Right lobe of liver (tissue), 6 donors: ENCODE data around the gene RNF217. TPM values are rescaled to one million over a fixed set of nuclear protein-coding genes. Genes with fewer than 3 reads are reported as not detected.
A peak's percentile ranks its signal among the peaks of the same experiment; 100 is the strongest.

Experiments
- ATAC-seq, 4 donors: fragments of 200-7000 bp; cut with Tn5 transposase; one replicate each; pipeline ENCODE4 v1.9.1; 2020; ENCODE audit warnings: mild to moderate bottlenecking in 4 of 4, moderate library complexity in 4 of 4
- DNase-seq, 3 donors: peaks; one replicate each; pipeline ENCODE4 v3.0.0-alpha.2; 2020
- H3K27ac ChIP-seq, 3 donors: fragments of 200-600 bp; one replicate each; pipeline ENCODE4 v1.8.0; 2022
- H3K27me3 ChIP-seq, 2 donors: fragments of 200-600 bp; one replicate each; pipeline ENCODE4 v1.8.0; 2022
- H3K36me3 ChIP-seq, 4 donors: fragments of 200-600 bp; sonication (generic) in 1 of 4; one replicate each; pipeline versions ENCODE4 v1.5.1 to v1.8.0; 2017 to 2022; ENCODE audit warnings: control low read depth in 1 of 4
- H3K4me1 ChIP-seq, 4 donors: fragments of 200-600 bp; sonication (generic) in 1 of 4; one replicate each; pipeline versions ENCODE4 v1.5.1 to v1.8.0; 2017 to 2022; ENCODE audit warnings: control low read depth in 1 of 4
- H3K4me3 ChIP-seq, 3 donors: fragments of 200-600 bp; one replicate each; pipeline ENCODE4 v1.8.0; 2022
- H3K9me3 ChIP-seq, 4 donors: fragments of 200-600 bp; sonication (generic) in 1 of 4; one replicate each; pipeline versions ENCODE4 v1.5.1 to v1.8.0; 2017 to 2022; ENCODE audit warnings: control low read depth in 1 of 4
- POLR2A ChIP-seq: fragments of 450-650 bp; IDR thresholded peaks from one replicate; pipeline ENCODE4 v1.6.1; 2017; ENCODE audit warnings: antibody characterized with exemption, mild to moderate bottlenecking
- WGBS: methylation state at CpG from one replicate; pipeline ENCODE4 v1.1.6; 2018; ENCODE audit warnings: low coverage, low lambda C conversion rate; ENCODE audit not compliant: insufficient coverage; ENCODE audit errors: missing lambda C conversion rate; 5-methylcytosine and 5-hydroxymethylcytosine counted together
- intact Hi-C, 2 donors: fragments of 100-400 bp; cut with DNase I; formaldehyde crosslinking; loops; one replicate each; pipeline versions ENCODE4 v1.11.2 to v1.14.1; 2022
- total RNA-seq, 6 experiments: library from RNA; depleted of rRNA in 2 of 6; stranded (reverse); fragments of >200 nt in 2 of 6; fragmentation: NEBNext Ultra II Directional in 3 of 6; extraction: Animal tissue kit (Norgen Biotek cat#: 25700) in 3 of 6; gene quantifications; one replicate each; pipeline versions ENCODE4 v1.1.0 to v1.2.4, GENCODE V29; 2016 to 2023
- TF ChIP-seq, protein P1 (sequence below), 4 donors: fragments of 200-600 bp in 3 of 4; fragments of 450-650 bp in 1 of 4; IDR thresholded peaks; one replicate each; pipeline versions ENCODE4 v1.5.1 to v1.8.0; 2016 to 2022; ENCODE audit warnings: antibody characterized with exemption in 4 of 4, mild to moderate bottlenecking in 2 of 4
- donor health status: DM: no; HTN: yes; CAD: no.
- donor health status: DM: no; HTN: no; CAD: no.
- donor health status: DM: no; HTN: no; CAD: no.
- donor health status: DM: no; HTN: yes; CAD: no.
- donor health status: DM: no; HTN: yes; CAD: no.

RNF217 gene
- total RNA-seq, 6 experiments from 2014 or later: 9.8 to 20.7 (median 14.3) TPM

DNA sequence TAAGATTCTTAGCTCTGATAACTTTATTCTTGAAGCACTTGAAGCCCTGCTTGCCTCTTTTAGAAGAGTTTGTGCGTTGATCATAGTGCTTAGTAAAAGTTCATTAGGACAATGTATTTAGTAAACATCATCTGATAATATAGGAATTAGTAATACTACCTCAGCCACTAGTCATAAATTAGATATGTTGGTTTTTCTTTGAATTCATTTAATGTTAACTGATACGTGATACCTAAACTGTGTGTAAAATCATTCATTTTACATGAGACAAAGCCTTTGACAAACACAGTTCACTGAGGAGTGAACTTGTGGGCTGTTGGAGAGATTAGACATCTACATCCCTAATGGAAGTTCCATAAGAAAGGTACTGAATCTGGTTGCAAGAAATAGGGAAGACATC, 91.6 kb downstream of the RNF217 start:
- Histone ChIP-seq H3K4me3 (no peak overlapping the region), H3K9me3 (no peaks in the 10 kb centered on the region), H3K27me3 (no peaks in the 10 kb centered on the region), H3K27ac (no peak overlapping the region), H3K4me1 (peaks cover 0 to 15% (median 7%) of the 10 kb centered on the region in 4 donors), H3K36me3 (no peaks in the 10 kb centered on the region)
- TF ChIP-seq, protein P1, sequence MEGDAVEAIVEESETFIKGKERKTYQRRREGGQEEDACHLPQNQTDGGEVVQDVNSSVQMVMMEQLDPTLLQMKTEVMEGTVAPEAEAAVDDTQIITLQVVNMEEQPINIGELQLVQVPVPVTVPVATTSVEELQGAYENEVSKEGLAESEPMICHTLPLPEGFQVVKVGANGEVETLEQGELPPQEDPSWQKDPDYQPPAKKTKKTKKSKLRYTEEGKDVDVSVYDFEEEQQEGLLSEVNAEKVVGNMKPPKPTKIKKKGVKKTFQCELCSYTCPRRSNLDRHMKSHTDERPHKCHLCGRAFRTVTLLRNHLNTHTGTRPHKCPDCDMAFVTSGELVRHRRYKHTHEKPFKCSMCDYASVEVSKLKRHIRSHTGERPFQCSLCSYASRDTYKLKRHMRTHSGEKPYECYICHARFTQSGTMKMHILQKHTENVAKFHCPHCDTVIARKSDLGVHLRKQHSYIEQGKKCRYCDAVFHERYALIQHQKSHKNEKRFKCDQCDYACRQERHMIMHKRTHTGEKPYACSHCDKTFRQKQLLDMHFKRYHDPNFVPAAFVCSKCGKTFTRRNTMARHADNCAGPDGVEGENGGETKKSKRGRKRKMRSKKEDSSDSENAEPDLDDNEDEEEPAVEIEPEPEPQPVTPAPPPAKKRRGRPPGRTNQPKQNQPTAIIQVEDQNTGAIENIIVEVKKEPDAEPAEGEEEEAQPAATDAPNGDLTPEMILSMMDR (IDR thresholded peaks at IDR 0.05): no peak
- TF ChIP-seq POLR2A: no peak
- no peak for DNase-seq
- no peak for ATAC-seq
- intact Hi-C loops: no loop called here
- 100% methylated on average over 2 of the region's 2 CpGs for WGBS

DNA sequence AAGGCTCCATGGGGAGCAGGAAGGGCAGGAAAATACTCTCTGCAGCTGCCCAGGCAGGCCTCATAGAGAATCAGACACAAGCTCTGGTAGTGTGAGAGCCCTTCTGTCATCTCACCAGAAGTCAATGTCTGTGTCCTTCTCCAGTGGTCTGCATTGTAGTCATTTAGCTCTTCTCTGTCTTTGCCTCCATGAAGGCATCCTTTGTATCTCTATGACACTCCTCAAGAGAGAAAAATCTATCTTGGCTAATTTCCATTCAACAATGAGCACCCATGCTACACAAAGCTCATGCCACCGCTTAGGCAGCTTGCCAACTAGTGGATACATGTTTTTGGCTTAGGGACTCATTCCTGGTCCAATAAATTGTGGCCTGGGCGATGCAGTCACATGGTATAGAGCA, 92.1 kb downstream of the RNF217 start:
- no peaks in the 10 kb centered on the region for H3K27me3 ChIP-seq
- H3K4me1 ChIP-seq: peaks cover 0 to 20% (median 7%) of the 10 kb centered on the region in 4 donors
- H3K9me3 ChIP-seq: no peaks in the 10 kb centered on the region
- ATAC-seq (no peak), DNase-seq (no peak)
- TF ChIP-seq, protein P1 (IDR thresholded peaks at IDR 0.05): no peak
- no peak for TF ChIP-seq POLR2A
- H3K36me3 ChIP-seq: no peaks in the 10 kb centered on the region
- WGBS: 72% methylated on average over 2 of the region's 2 CpGs
- no peak overlapping the region for H3K4me3 ChIP-seq
- intact Hi-C loops: no loop called here
- no peak overlapping the region for H3K27ac ChIP-seq

DNA sequence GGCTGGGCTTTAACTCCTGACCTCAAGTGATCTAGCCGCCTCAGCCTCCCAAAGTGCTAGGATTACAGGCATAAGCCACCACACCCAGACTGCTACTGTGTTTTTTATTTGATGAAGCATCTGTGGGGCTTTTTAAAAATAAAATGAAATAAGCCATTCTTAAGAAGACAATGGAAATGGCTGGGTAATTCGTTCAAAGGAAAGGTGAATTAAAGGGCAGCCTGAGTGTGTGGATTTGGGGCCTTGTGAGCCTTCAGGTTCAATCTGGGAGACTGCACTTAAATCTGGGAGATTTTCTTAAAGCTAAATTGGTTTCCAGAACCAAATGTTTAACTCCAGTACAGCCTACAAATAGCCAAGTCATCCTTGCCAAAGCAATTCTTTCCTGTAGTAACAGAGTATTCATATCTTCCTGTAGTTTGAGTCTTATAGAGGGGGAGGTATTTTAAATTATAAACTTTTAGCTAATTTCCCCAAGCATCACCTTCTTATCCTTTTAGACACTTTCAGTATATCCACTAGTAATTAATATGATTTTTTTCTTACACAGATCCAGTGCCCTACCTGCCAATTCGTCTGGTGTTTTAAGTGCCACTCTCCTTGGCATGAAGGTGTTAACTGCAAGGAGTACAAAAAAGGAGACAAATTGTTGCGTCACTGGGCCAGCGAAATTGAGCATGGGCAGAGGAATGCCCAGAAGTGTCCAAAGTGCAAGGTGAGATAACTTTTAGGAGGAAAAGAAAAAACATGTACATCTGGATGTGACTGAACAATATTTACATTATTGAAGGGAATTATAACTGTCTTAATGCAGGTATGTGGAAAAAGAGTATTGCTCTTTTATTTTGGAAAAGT, 95.4 kb downstream of the RNF217 start:
- Histone ChIP-seq H3K27ac (peak overlapping the region in 2 of 3 donors; percentile 33 to 37), H3K9me3 (no peaks in the 10 kb centered on the region), H3K27me3 (no peaks in the 10 kb centered on the region), H3K4me1 (peaks cover 0 to 22% (median 7%) of the 10 kb centered on the region in 4 donors), H3K4me3 (no peak overlapping the region), H3K36me3 (no peaks in the 10 kb centered on the region)
- WGBS: 45% methylated on average over 5 of the region's 5 CpGs
- TF ChIP-seq POLR2A: no peak
- TF ChIP-seq, protein P1 (IDR thresholded peaks at IDR 0.05): no peak
- intact Hi-C loops: no loop called here
- DNase-seq (peak; percentile 31 to 75 (median 71)), ATAC-seq (peak; percentile 86 to 88 (median 88))

DNA sequence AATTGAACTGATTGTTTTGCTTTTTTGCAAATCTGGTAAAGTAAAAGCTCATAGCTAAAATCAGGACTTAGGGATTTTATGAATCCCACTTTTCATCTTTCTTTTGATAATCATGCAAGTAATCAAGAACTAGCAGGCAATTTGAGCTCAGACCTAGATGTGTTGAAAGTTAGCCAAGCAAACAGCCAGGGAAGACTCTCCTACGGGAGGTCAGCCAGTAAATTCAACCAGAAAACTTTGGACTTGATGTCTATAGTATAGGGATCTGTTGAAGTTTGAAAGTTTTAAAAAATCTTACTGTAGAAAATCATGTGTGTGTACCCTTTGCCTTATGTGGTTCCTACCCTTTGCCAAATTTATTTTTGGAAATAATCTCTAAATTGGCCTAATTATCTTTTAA, 96.3 kb downstream of the RNF217 start:
- peak; percentile 31 to 89 (median 83) for ATAC-seq
- H3K9me3 ChIP-seq: no peaks in the 10 kb centered on the region
- intact Hi-C loops: no loop called here

More for the DNA sequence above, 96.3 kb downstream of the RNF217 start:
- no peak for DNase-seq
- WGBS: 14% methylated on average over 1 of the region's 1 CpG
- H3K4me1 ChIP-seq: peaks cover 0 to 22% (median 7%) of the 10 kb centered on the region in 4 donors
- H3K4me3 ChIP-seq: no peak overlapping the region
- TF ChIP-seq, protein P1 (IDR thresholded peaks at IDR 0.05): no peak
- TF ChIP-seq POLR2A: no peak
- H3K36me3 ChIP-seq: no peaks in the 10 kb centered on the region
- H3K27ac ChIP-seq: peak overlapping the region in 2 of 3 donors; percentile 33 to 37
- H3K27me3 ChIP-seq: no peaks in the 10 kb centered on the region
